ENCODE data around the gene CD300LG. TPM values are rescaled to one million over a fixed set of nuclear protein-coding genes. Genes with fewer than 3 reads are reported as not detected.

Gene CD300LG
- polyA plus RNA-seq, 3 donors, result not detected

- no peaks in the 10 kb centered on the region for H3K79me2 ChIP-seq (ENCODE audit: insufficient read depth, low read length)
- DNase-seq, result no peak
- no peaks in the 10 kb centered on the region for H3K9me3 ChIP-seq (replicated peaks in 1 of 2; ENCODE audit: control insufficient read depth in 1 of 2, insufficient read depth in 1 of 2, low read length in 2 of 2)
- no peak for TF ChIP-seq CTCF (IDR thresholded peaks at IDR 0.05)
- intact Hi-C loops (cut with micrococcal nuclease), result no loop called here
- H3K27me3 Mint-ChIP-seq (ENCODE audit: low read depth in 3 of 3), result peaks cover 21 to 24% (median 24%) of the 10 kb centered on the region in 3 donors
- no peak overlapping the region for H3K4me2 ChIP-seq (replicated peaks; ENCODE audit: extremely low read depth, low read length, poor library complexity, severe bottlenecking)
- H2AFZ ChIP-seq (ENCODE audit: insufficient read depth, low read depth, low read length, poor library complexity, severe bottlenecking), result no peak overlapping the region
- no peaks in the 10 kb centered on the region for H3K36me3 Mint-ChIP-seq
- no peaks in the 10 kb centered on the region for H4K20me1 ChIP-seq (ENCODE audit: insufficient read depth, low read length)
- H3K27ac Mint-ChIP-seq, result no peak overlapping the region
- no peak overlapping the region for H3K4me3 Mint-ChIP-seq
- H3K27me3 ChIP-seq (ENCODE audit: control insufficient read depth in 2 of 2, insufficient read depth in 2 of 2, low read length in 2 of 2), result peaks cover 17 to 23% of the 10 kb centered on the region in 2 donors
- WGBS (ENCODE audit: insufficient coverage), result 97% methylated on average over 3 of the region's 4 CpGs
- peaks cover 12 to 15% of the 10 kb centered on the region in 2 donors for H3K4me1 ChIP-seq (ENCODE audit: control insufficient read depth in 1 of 2, insufficient read depth in 2 of 2, low read length in 2 of 2)
- H3K36me3 ChIP-seq (replicated peaks in 1 of 2; ENCODE audit: control insufficient read depth in 1 of 2, insufficient read depth in 2 of 2, low read length in 2 of 2), result no peaks in the 10 kb centered on the region
- H3K4me1 Mint-ChIP-seq, result peaks cover 16% of the 10 kb centered on the region
- H3K9me3 Mint-ChIP-seq, result peaks cover 0 to 11% (median 1%) of the 10 kb centered on the region in 7 donors
- no peak overlapping the region for H3K27ac ChIP-seq (ENCODE audit: low read depth in 1 of 2, low read length in 2 of 2)
- no peak overlapping the region for H3K9ac ChIP-seq (ENCODE audit: insufficient read depth, low read length, poor library complexity, severe bottlenecking)
- no peak overlapping the region for H3K4me3 ChIP-seq (replicated peaks in 1 of 3; ENCODE audit: low read depth in 2 of 3, low read length in 3 of 3)
Measured at GRCh38 chr17:43912635-43913304, 65.8 kb downstream of the CD300LG start.

Other genes starting within 250 kb of the CD300LG start
- under 1 TPM in 1 of 3 donors, not detected in 2; 0.06 TPM for gene MEOX1, start 185.3 kb upstream of the CD300LG start, polyA plus RNA-seq
- gene SOST, start 88.4 kb upstream of the CD300LG start, polyA plus RNA-seq, result not detected
- gene DUSP3, start 68.2 kb upstream of the CD300LG start, polyA plus RNA-seq, result 10 to 100 TPM; 36.7 to 78.5 (median 58.9) TPM
- under 1 TPM in 1 of 3 donors, not detected in 2; 0.07 TPM for gene CFAP97D1, start 66.7 kb upstream of the CD300LG start, polyA plus RNA-seq
- 1 to 10 TPM in 1 of 3 donors, not detected in 2; 1.5 TPM for gene MPP3, start 14.0 kb upstream of the CD300LG start, polyA plus RNA-seq
- not detected for gene MPP2, start 60.4 kb downstream of the CD300LG start, polyA plus RNA-seq
- not detected for gene PPY, start 95.3 kb downstream of the CD300LG start, polyA plus RNA-seq
- gene PYY, start 106.8 kb downstream of the CD300LG start, polyA plus RNA-seq, result not detected
- under 1 TPM; 0.65 to 0.93 (median 0.84) TPM for gene NAGS, start 157.4 kb downstream of the CD300LG start, polyA plus RNA-seq
- gene TMEM101, start 167.8 kb downstream of the CD300LG start, polyA plus RNA-seq, result 10 to 100 TPM; 17.3 to 41.4 (median 33.6) TPM
- 10 to 100 TPM; 24.7 to 65.8 (median 64.4) TPM for gene LSM12, start 219.5 kb downstream of the CD300LG start, polyA plus RNA-seq
- gene G6PC3, start 223.6 kb downstream of the CD300LG start, polyA plus RNA-seq, result 10 to 100 TPM; 38.0 to 46.4 (median 42.4) TPM